HepG2 (cell line): ENCODE results near the gene PCNX1. TPM values are rescaled to one million over a fixed set of nuclear protein-coding genes. Genes with fewer than 3 reads are reported as not detected.

Experiments used
- ARNTL ChIP-seq: sonication (generic); formaldehyde crosslinking; IDR thresholded peaks from 2 replicates; pipeline ENCODE4 v1.4.0; 2020; ENCODE audit warnings: mild to moderate bottlenecking, missing genetic modification reagents
- ASH2L ChIP-seq: fragments of 300-600, 200-600 bp; sonication (generic); IDR thresholded peaks from 2 replicates; pipeline ENCODE4 v1.7.0; 2017; ENCODE audit warnings: low read depth, mild to moderate bottlenecking, moderate library complexity, mixed read lengths, low read length; ENCODE audit not compliant: insufficient read length
- DPF2 ChIP-seq: sonication (generic); formaldehyde crosslinking; IDR thresholded peaks from 2 replicates; pipeline ENCODE4 v1.4.0; 2020; ENCODE audit warnings: mild to moderate bottlenecking, low read depth, missing genetic modification reagents, borderline replicate concordance
- ELF4 ChIP-seq: sonication (generic); formaldehyde crosslinking; IDR thresholded peaks from 2 replicates; pipeline ENCODE4 v1.5.0; 2020; ENCODE audit warnings: missing genetic modification reagents, mild to moderate bottlenecking, moderate library complexity, borderline replicate concordance
- HDAC2 ChIP-seq: sonication (generic); formaldehyde crosslinking; IDR thresholded peaks from 2 replicates; pipeline ENCODE4 v1.4.0; 2020; ENCODE audit warnings: missing genetic modification reagents
- KMT2B ChIP-seq: IDR thresholded peaks from 2 replicates; pipeline ENCODE4 v1.6.1; 2016; ENCODE audit warnings: missing genetic modification reagents, missing compliant biosample characterization
- MED1 ChIP-seq: sonication (generic); formaldehyde crosslinking; IDR thresholded peaks from 2 replicates; pipeline ENCODE4 v1.4.0; 2020; ENCODE audit warnings: missing genetic modification reagents
- MEIS2 ChIP-seq: sonication (generic); formaldehyde crosslinking; IDR thresholded peaks from 2 replicates; pipeline ENCODE4 v1.9.0; 2021; ENCODE audit warnings: mild to moderate bottlenecking, missing genetic modification reagents
- PHF20 ChIP-seq: sonication (generic); formaldehyde crosslinking; IDR thresholded peaks from 2 replicates; pipeline ENCODE4 v1.5.0; 2020; ENCODE audit warnings: mild to moderate bottlenecking, missing genetic modification reagents
- SNAI1 ChIP-seq: sonication (generic); formaldehyde crosslinking; IDR thresholded peaks from 2 replicates; pipeline ENCODE4 v1.5.0; 2020; ENCODE audit warnings: mild to moderate bottlenecking, missing genetic modification reagents, borderline replicate concordance
- THAP11 ChIP-seq: IDR thresholded peaks from 2 replicates; pipeline ENCODE4 v1.6.1; 2016; ENCODE audit warnings: missing biosample characterization, missing genetic modification reagents
- ZNF253 ChIP-seq: sonication (generic); formaldehyde crosslinking; IDR thresholded peaks from 2 replicates; pipeline ENCODE4 v1.8.0; 2022; ENCODE audit warnings: mild to moderate bottlenecking, missing genetic modification reagents, borderline replicate concordance
- ZNF407 ChIP-seq: sonication (generic); formaldehyde crosslinking; IDR thresholded peaks from one replicate; pipeline ENCODE4 v1.5.1; 2020; ENCODE audit warnings: mild to moderate bottlenecking, missing genetic modification reagents; ENCODE audit errors: not compliant biosample characterization
- ZNF496 ChIP-seq: sonication (generic); formaldehyde crosslinking; IDR thresholded peaks from 2 replicates; pipeline ENCODE4 v1.8.1; 2023; ENCODE audit warnings: mild to moderate bottlenecking, moderate library complexity, missing genetic modification reagents; ENCODE audit not compliant: insufficient replicate concordance
- ZNF652 ChIP-seq: IDR thresholded peaks from 2 replicates; pipeline ENCODE4 v1.6.1; 2016; ENCODE audit warnings: low read depth, borderline replicate concordance
- ZNF674 ChIP-seq: sonication (generic); formaldehyde crosslinking; IDR thresholded peaks from 2 replicates; pipeline ENCODE4 v1.5.0; 2020; ENCODE audit warnings: low read depth, mild to moderate bottlenecking, missing genetic modification reagents
- polyA plus RNA-seq, 8 experiments: library from polyadenylated mRNA; depleted of rRNA in 3 of 8; stranded (reverse) in 7 of 8; unstranded in 1 of 8; fragments of >200 nt; fragmentation: Illumina TruSeq in 4 of 8; extraction: Trizol in 4 of 8; gene quantifications; 2 replicates each; pipeline versions ENCODE4 v1.2.1 to v1.2.3, GENCODE V29; 2011 to 2016; ENCODE audit warnings: low read depth in 4 of 8, missing spikeins in 1 of 8, mixed read lengths in 1 of 8; ENCODE audit not compliant: insufficient read depth in 1 of 8
- total RNA-seq, 5 experiments: library from RNA; depleted of rRNA; stranded (reverse); fragments of >200 nt; fragmentation: Illumina TruSeq; extraction: Trizol; gene quantifications; 2 replicates each; pipeline ENCODE4 v1.2.3, GENCODE V29; 2016; ENCODE audit warnings: low read depth in 1 of 5

The PCNX1 gene
- total and polyA plus RNA-seq, 2 of the 13 experiments (the other 11 are each of a cell fraction or from before 2014, with no cell fraction given) = 24.9 to 30.3 TPM

GRCh38 chr14:70907996-70908934 lies 1.0 kb downstream of the PCNX1 start (continued):
- TF ChIP-seq ZNF652 (no peak), ZNF674 (no peak), ASH2L (peak; percentile 77), MEIS2 (CRISPR knock-in tag) (0 out of 2 replicates have a peak, but pooled peaks have one; percentile 8), THAP11 (CRISPR knock-in tag) (no peak; the same call in 1 of the 2 replicates), KMT2B (CRISPR knock-in tag) (0 out of 2 replicates have a peak, but pooled peaks have one; percentile 21), ZNF253 (CRISPR knock-in tag) (peak; percentile 64; the same call in 1 of the 2 replicates), ZNF496 (CRISPR knock-in tag) (no peak), ZNF407 (CRISPR knock-in tag) (no peak), ELF4 (CRISPR knock-in tag) (no peak), PHF20 (CRISPR knock-in tag) (peak; percentile 26; the same call in 1 of the 2 replicates), HDAC2 (CRISPR knock-in tag) (peak; percentile 27; the same call in 1 of the 2 replicates), MED1 (CRISPR knock-in tag) (peak; percentile 37; the same call in 1 of the 2 replicates), ARNTL (no peak), DPF2 (CRISPR knock-in tag) (no peak), SNAI1 (0 out of 2 replicates have a peak, but pooled peaks have one; percentile 65)
